Uterus (tissue), 2 donors: ENCODE data around the gene RAB10.

ENCODE experiments used
- CTCF ChIP-seq, 4 experiments: fragments of 200-600 bp in 2 of 4; fragments of 450-650 bp in 2 of 4; sonication (generic) in 2 of 4; IDR thresholded peaks; one replicate each; pipeline ENCODE4 v1.5.1; 2016 to 2019; ENCODE audit warnings: antibody characterized with exemption in 4 of 4, mild to moderate bottlenecking in 2 of 4, moderate library complexity in 1 of 4
- POLR2A ChIP-seq, 2 donors: fragments of 450-650 bp; IDR thresholded peaks; one replicate each; pipeline ENCODE4 v1.6.1; 2016; ENCODE audit warnings: antibody characterized with exemption in 2 of 2, mild to moderate bottlenecking in 1 of 2, moderate library complexity in 1 of 2

- TF ChIP-seq POLR2A (IDR thresholded peaks at IDR 0.05) (no peak), CTCF (IDR thresholded peaks at IDR 0.05) (no peak)
Observed at GRCh38 chr2:26070730-26071129, 36.8 kb downstream of the RAB10 start.
